Tracheal epithelial cell (primary cell): Measurements from ENCODE around the gene TCIRG1. TPM values are rescaled to one million over a fixed set of nuclear protein-coding genes. Genes with fewer than 3 reads are reported as not detected.

Experiments used
- total RNA-seq: library from RNA; depleted of rRNA; stranded (reverse); fragments of >200 nt; gene quantifications from 2 replicates; pipeline ENCODE4 v1.2.1, GENCODE V29; 2014

Gene TCIRG1
- 56.3 and 78.8 TPM in 2 replicates for total RNA-seq

GRCh38 chr11:68038718-68039525 is at the start of gene TCIRG1:
TCIRG1 (plus strand) TSS chr11:68039025; CDS start chr11:68041272, 2,247 bp downstream.

GRCh38 chr11:68003846-68004550 is 34.8 kb upstream of the TCIRG1 start, which contains the start of gene UNC93B1:
UNC93B1 (minus strand) TSS chr11:68004097; CDS start chr11:68004043, 54 bp downstream.

GRCh38 chr11:68010090-68011041 is 28.5 kb upstream of the TCIRG1 start, which contains the start of gene ALDH3B1:
ALDH3B1 (plus strand) TSS chr11:68010327; CDS start chr11:68015298, 4,971 bp downstream.

GRCh38 chr11:68030318-68031143 is 8.3 kb upstream of the TCIRG1 start, which contains the start of gene NDUFS8:
NDUFS8 (plus strand) TSS chr11:68030681; CDS start chr11:68032152, 1,471 bp downstream.

Other genes with a start within 250 kb of the TCIRG1 start
- gene UNC93B1, start 34.9 kb upstream of the TCIRG1 start, total RNA-seq, result 48.2 and 51.4 TPM in 2 replicates
- 3.9 and 11.7 TPM in 2 replicates for gene ALDH3B1, start 28.7 kb upstream of the TCIRG1 start, total RNA-seq
- gene NDUFS8, start 8.3 kb upstream of the TCIRG1 start, total RNA-seq, result 120 and 151 TPM in 2 replicates
- 3.1 and 8.1 TPM in 2 replicates for gene CHKA, start 82.4 kb downstream of the TCIRG1 start, total RNA-seq
- gene KMT5B, start 174.3 kb downstream of the TCIRG1 start, total RNA-seq, result 24.1 and 27.5 TPM in 2 replicates
- gene C11orf24, start 232.9 kb downstream of the TCIRG1 start, total RNA-seq, result 15.6 and 31.8 TPM in 2 replicates